HUES6 (cell line): ENCODE measurements around the gene NRXN2.
"Not testable (repeated sequence)": the region's sequence is repeated elsewhere in the genome, so short reads cannot be mapped to it uniquely, and the experiment has no call there.

ENCODE experiments used
- H3K27ac ChIP-seq: 2 replicates; pipeline ENCODE4 v1.7.0; 2013; ENCODE audit warnings: low read depth, mild to moderate bottlenecking, low read length, inconsistent platforms
- H3K27me3 ChIP-seq: 2 replicates; pipeline ENCODE4 v1.6.1; 2013; ENCODE audit warnings: low read length; ENCODE audit not compliant: control insufficient read depth, insufficient read depth
- H3K36me3 ChIP-seq: 2 replicates; pipeline ENCODE4 v1.6.1; 2013; ENCODE audit warnings: low read length; ENCODE audit not compliant: control insufficient read depth, insufficient read depth
- H3K4me1 ChIP-seq: 2 replicates; pipeline ENCODE4 v1.6.1; 2013; ENCODE audit warnings: low read length; ENCODE audit not compliant: control insufficient read depth, insufficient read depth
- H3K4me3 ChIP-seq: 2 replicates; pipeline ENCODE4 v1.5.1; 2013; ENCODE audit warnings: low read depth, low read length
- H3K9ac ChIP-seq: one replicate; pipeline ENCODE4 v1.6.1; 2013; ENCODE audit warnings: mild to moderate bottlenecking, low read length
- H3K9me3 ChIP-seq: 2 replicates; pipeline ENCODE4 v1.6.1; 2013; ENCODE audit warnings: low read depth, low read length; ENCODE audit not compliant: control insufficient read depth, insufficient read depth

NRXN2 gene

GRCh38 chr11:64599698-64600211, 123.2 kb downstream of the NRXN2 start:
- Histone ChIP-seq H3K9ac (no peak overlapping the region), H3K36me3 (no peaks in the 10 kb centered on the region), H3K27me3 (no peaks in the 10 kb centered on the region), H3K27ac (no peak overlapping the region), H3K4me1 (no peaks in the 10 kb centered on the region; the same call in 1 of the 2 replicates), H3K4me3 (no peak overlapping the region), H3K9me3 (peaks cover 14% of the 10 kb centered on the region; the same call in 1 of the 2 replicates)

DNA sequence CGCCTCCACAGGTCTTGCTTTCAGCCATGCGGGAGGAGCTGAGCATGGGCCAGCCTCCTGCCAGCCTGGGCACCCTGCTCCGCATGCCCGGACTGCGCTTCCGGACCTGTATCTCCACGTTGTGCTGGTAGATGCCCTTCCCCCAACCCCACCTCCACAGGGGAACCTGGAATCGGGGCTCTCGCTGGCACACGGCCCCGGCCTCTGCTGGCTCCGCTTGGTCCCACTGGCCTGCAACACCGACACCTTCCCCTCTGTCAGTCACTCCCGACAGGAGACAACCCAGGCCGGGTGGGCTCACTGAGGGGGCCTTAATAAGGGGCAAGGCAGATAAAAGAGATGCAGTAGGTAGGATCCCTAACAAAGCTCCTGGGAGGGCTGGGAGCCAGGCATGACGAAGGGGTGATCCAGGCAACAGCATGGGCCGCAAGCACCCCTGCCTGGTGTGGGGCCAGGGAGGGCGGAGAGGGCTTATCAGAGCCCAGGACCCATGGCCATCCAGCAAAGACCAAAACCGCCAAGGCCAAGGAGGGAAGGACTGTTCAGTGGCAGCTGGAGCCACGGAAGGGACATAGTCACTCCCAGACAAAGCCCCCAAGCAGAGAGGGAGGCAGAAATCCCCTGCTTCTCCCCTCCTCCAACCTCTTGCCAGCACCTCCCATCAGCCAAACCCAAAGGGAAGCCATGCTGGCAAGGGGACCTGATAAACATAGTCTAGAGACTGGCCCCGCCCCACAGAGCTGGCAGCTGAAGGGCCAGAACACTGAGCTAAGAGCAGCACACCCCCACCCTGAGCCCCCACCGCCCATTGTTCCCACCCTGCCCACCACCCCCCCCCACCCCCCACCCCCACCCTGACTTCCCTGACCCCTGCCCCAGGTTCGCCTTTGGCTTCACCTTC, 124.0 kb downstream of the NRXN2 start:
- H3K36me3 ChIP-seq = no peaks in the 10 kb centered on the region
- H3K4me3 ChIP-seq = no peak overlapping the region
- no peaks in the 10 kb centered on the region; the same call in 1 of the 2 replicates for H3K4me1 ChIP-seq
- peaks cover 1% of the 10 kb centered on the region; the same call in 1 of the 2 replicates for H3K27me3 ChIP-seq
- peaks cover 14% of the 10 kb centered on the region; the same call in 1 of the 2 replicates for H3K9me3 ChIP-seq
- no peak overlapping the region for H3K9ac ChIP-seq
- H3K27ac ChIP-seq = no peak overlapping the region

- Histone ChIP-seq H3K9me3 (peaks cover 14% of the 10 kb centered on the region; the same call in 1 of the 2 replicates), H3K4me3 (no peak overlapping the region), H3K27ac (no peak overlapping the region), H3K4me1 (no peaks in the 10 kb centered on the region; the same call in 1 of the 2 replicates), H3K27me3 (peaks cover 3% of the 10 kb centered on the region; the same call in 1 of the 2 replicates), H3K36me3 (no peaks in the 10 kb centered on the region), H3K9ac (no peak overlapping the region)
These were observed 124.7 kb downstream of the NRXN2 start for GRCh38 chr11:64598106-64598796.

- Histone ChIP-seq H3K9me3 (peaks cover 14% of the 10 kb centered on the region; the same call in 1 of the 2 replicates), H3K36me3 (no peaks in the 10 kb centered on the region), H3K4me3 (no peak overlapping the region), H3K4me1 (no peaks in the 10 kb centered on the region; the same call in 1 of the 2 replicates), H3K27me3 (peaks cover 3% of the 10 kb centered on the region; the same call in 1 of the 2 replicates), H3K9ac (no peak overlapping the region), H3K27ac (no peak overlapping the region)
These were observed 125.3 kb downstream of the NRXN2 start for GRCh38 chr11:64597671-64598101.

GRCh38 chr11:64595922-64596321, 127.1 kb downstream of the NRXN2 start:
- H3K36me3 ChIP-seq, H3K27ac ChIP-seq, H3K9ac ChIP-seq, H3K4me3 ChIP-seq, H3K27me3 ChIP-seq, H3K4me1 ChIP-seq: not testable (repeated sequence)
- H3K9me3 ChIP-seq = peaks cover 14% of the 10 kb centered on the region; the same call in 1 of the 2 replicates

DNA sequence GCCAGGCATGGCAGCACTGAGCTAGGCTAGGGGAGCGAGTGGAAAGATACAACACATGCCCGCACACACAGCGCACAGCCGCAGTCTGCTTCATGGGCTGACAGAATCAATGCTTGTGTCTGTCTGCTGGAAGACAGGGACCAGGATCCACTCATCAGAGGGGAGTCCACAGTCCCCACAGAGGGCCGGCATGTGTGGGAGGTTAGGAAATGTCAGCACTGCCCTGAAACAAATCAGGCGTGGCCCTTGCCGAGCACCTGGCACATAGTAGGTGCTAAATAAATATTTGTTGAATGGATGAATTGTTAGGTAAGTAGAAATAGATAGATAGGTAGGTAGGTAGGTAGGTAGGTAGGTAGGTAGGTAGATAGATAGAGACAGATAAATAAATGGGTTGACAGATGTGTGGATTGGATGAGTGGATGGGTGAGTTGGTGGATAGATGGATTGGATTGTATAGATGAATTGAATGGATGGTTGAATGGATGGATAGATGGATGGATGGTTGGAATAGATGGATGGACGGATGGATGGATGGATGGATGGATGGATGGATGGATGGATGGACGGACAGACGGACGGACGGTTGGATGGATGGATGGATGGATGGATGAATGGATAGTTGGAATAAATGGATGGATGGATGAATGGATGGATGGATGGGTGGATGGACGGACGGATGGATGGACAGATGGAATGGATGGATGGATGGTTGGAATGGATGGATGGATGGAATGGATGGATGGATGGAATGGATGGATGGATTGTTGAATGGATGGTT, 128.6 kb downstream of the NRXN2 start:
- Histone ChIP-seq H3K27me3 (peaks cover 3% of the 10 kb centered on the region; the same call in 1 of the 2 replicates), H3K27ac (no peak overlapping the region), H3K4me3 (no peak overlapping the region), H3K9me3 (peaks cover 17% of the 10 kb centered on the region; the same call in 1 of the 2 replicates), H3K9ac (no peak overlapping the region), H3K4me1 (no peaks in the 10 kb centered on the region; the same call in 1 of the 2 replicates), H3K36me3 (no peaks in the 10 kb centered on the region)

- Histone ChIP-seq H3K27me3 (peaks cover 3% of the 10 kb centered on the region; the same call in 1 of the 2 replicates), H3K4me1 (no peaks in the 10 kb centered on the region), H3K4me3 (no peak overlapping the region), H3K36me3 (no peaks in the 10 kb centered on the region), H3K9ac (no peak overlapping the region), H3K27ac (no peak overlapping the region), H3K9me3 (peaks cover 25% of the 10 kb centered on the region)
These were observed 129.6 kb downstream of the NRXN2 start for GRCh38 chr11:64593156-64594105.

GRCh38 chr11:64592656-64593055, 130.3 kb downstream of the NRXN2 start:
- Histone ChIP-seq H3K27ac (no peak overlapping the region), H3K36me3 (no peaks in the 10 kb centered on the region), H3K9me3 (peaks cover 27% of the 10 kb centered on the region), H3K27me3 (peaks cover 3% of the 10 kb centered on the region; the same call in 1 of the 2 replicates), H3K4me3 (no peak overlapping the region), H3K4me1 (no peaks in the 10 kb centered on the region), H3K9ac (no peak overlapping the region)

- Histone ChIP-seq H3K27ac (no peak overlapping the region), H3K36me3 (no peaks in the 10 kb centered on the region), H3K4me3 (no peak overlapping the region), H3K9ac (no peak overlapping the region), H3K4me1 (no peaks in the 10 kb centered on the region), H3K27me3 (peaks cover 3% of the 10 kb centered on the region; the same call in 1 of the 2 replicates), H3K9me3 (peaks cover 27% of the 10 kb centered on the region)
These were observed 130.8 kb downstream of the NRXN2 start for GRCh38 chr11:64592234-64592615.
